GM23338 (cell line): ENCODE results near the gene NPHP4. TPM values are rescaled to one million over a fixed set of nuclear protein-coding genes. Genes with fewer than 3 reads are reported as not detected.

ENCODE experiments used
- ATAC-seq: fragments of 200-7000 bp; cut with Tn5 transposase; 3 replicates; pipeline ENCODE4 v1.9.1; 2020
- DNase-seq: peaks from one replicate; pipeline ENCODE4 v3.0.0-alpha.2; 2015; ENCODE audit warnings: low spot score
- H2AFZ ChIP-seq: fragments of 200-600 bp; sonication (generic); 2 replicates; pipeline ENCODE4 v1.8.0; 2016; ENCODE audit warnings: antibody characterized with exemption, mild to moderate bottlenecking, moderate library complexity
- H3F3A ChIP-seq: fragments of 200-600 bp; sonication (generic); replicated peaks from 2 replicates; pipeline ENCODE4 v1.8.0; 2017; ENCODE audit warnings: antibody characterized with exemption, mixed run types, low read depth
- H3K27ac ChIP-seq: fragments of 200-600 bp; sonication (generic); 2 replicates; pipeline ENCODE4 v1.6.1; 2016; ENCODE audit warnings: low read depth
- H3K27me3 ChIP-seq: fragments of 200-600 bp; sonication (generic); 2 replicates; pipeline ENCODE4 v1.8.0; 2016; ENCODE audit warnings: mild to moderate bottlenecking, mixed run types, moderate library complexity; ENCODE audit not compliant: insufficient read depth
- H3K36me3 ChIP-seq: fragments of 200-600 bp; sonication (generic); 2 replicates; pipeline ENCODE4 v1.8.0; 2016; ENCODE audit warnings: mild to moderate bottlenecking; ENCODE audit not compliant: insufficient read depth
- H3K4me1 ChIP-seq: fragments of 200-600 bp; sonication (generic); 2 replicates; pipeline ENCODE4 v1.8.0; 2016; ENCODE audit warnings: mild to moderate bottlenecking, moderate library complexity; ENCODE audit not compliant: insufficient read depth
- H3K4me2 ChIP-seq: fragments of 200-600 bp; sonication (generic); 2 replicates; pipeline ENCODE4 v1.7.1; 2017; ENCODE audit warnings: mixed run types
- H3K4me3 ChIP-seq: fragments of 200-600 bp; sonication (generic); 2 replicates; pipeline ENCODE4 v1.6.1; 2016; ENCODE audit warnings: mixed run types
- H3K79me2 ChIP-seq: fragments of 200-600 bp; sonication (generic); replicated peaks from 2 replicates; pipeline ENCODE4 v1.8.0; 2017; ENCODE audit warnings: mild to moderate bottlenecking; ENCODE audit not compliant: insufficient read depth
- H3K9me2 ChIP-seq: fragments of 200-600 bp; sonication (generic); 2 replicates; pipeline ENCODE4 v1.8.0; 2017; ENCODE audit not compliant: insufficient read depth
- H4K20me1 ChIP-seq: fragments of 200-600 bp; sonication (generic); replicated peaks from 2 replicates; pipeline ENCODE4 v1.8.0; 2017; ENCODE audit warnings: mild to moderate bottlenecking; ENCODE audit not compliant: insufficient read depth
- H3K27ac Mint-ChIP-seq: 2 replicates; pipeline ENCODE4 v1.8.0; 2020; ENCODE audit warnings: inconsistent platforms, mild to moderate bottlenecking, moderate library complexity, mixed read lengths
- H3K27me3 Mint-ChIP-seq: 3 replicates; pipeline ENCODE4 v1.8.0; 2022; ENCODE audit warnings: low read depth, mild to moderate bottlenecking, moderate library complexity, mixed read lengths, inconsistent platforms; ENCODE audit not compliant: insufficient read depth, poor library complexity
- H3K36me3 Mint-ChIP-seq: 3 replicates; pipeline ENCODE4 v1.8.0; 2021; ENCODE audit warnings: low read depth, mild to moderate bottlenecking, inconsistent platforms, moderate library complexity, mixed read lengths
- H3K4me1 Mint-ChIP-seq: 3 replicates; pipeline ENCODE4 v1.8.0; 2020; ENCODE audit warnings: mild to moderate bottlenecking, inconsistent platforms, mixed read lengths
- H3K4me3 Mint-ChIP-seq: 3 replicates; pipeline ENCODE4 v1.8.0; 2021; ENCODE audit warnings: moderate library complexity, mild to moderate bottlenecking, inconsistent platforms, mixed read lengths
- H3K9me3 Mint-ChIP-seq: 3 replicates; pipeline ENCODE4 v1.8.0; 2020; ENCODE audit warnings: moderate library complexity, mild to moderate bottlenecking, inconsistent platforms, mixed read lengths
- ETS1 ChIP-seq: IDR thresholded peaks from 2 replicates; pipeline ENCODE4 v1.6.1; 2016; ENCODE audit warnings: antibody characterized with exemption
- EZH2 ChIP-seq: fragments of 200-600 bp; sonication (generic); IDR thresholded peaks from one replicate; pipeline ENCODE4 v1.8.0; 2017; ENCODE audit warnings: antibody characterized with exemption, mild to moderate bottlenecking, low read depth; ENCODE audit not compliant: unreplicated experiment
- POLR2AphosphoS5 ChIP-seq: IDR thresholded peaks from 2 replicates; pipeline ENCODE4 v1.6.1; 2016; ENCODE audit warnings: antibody characterized with exemption, low read depth
- ZNF331 ChIP-seq: fragments of 250-450 bp; sonication (Bioruptor Pico); IDR thresholded peaks from 2 replicates; pipeline ENCODE4 v1.5.0; 2020; ENCODE audit warnings: low read depth, mild to moderate bottlenecking, moderate library complexity
- ZNF462 ChIP-seq: fragments of 250-450 bp; sonication (Bioruptor Pico); IDR thresholded peaks from 2 replicates; pipeline ENCODE4 v1.5.0; 2020; ENCODE audit warnings: mild to moderate bottlenecking, moderate library complexity
- polyA plus RNA-seq: library from polyadenylated mRNA; unstranded; fragments of >200 nt; fragmentation: Nextera tagmentation; extraction: Ambion mirVana; gene quantifications from 2 replicates; pipeline ENCODE4 v1.2.1, GENCODE V29; 2016
- total RNA-seq: library from RNA; depleted of rRNA; stranded (reverse); fragments of >200 nt; shearing (Covaris generic); gene quantifications from 2 replicates; pipeline ENCODE4 v1.2.3, GENCODE V29; 2014

NPHP4 gene
- total and polyA plus RNA-seq, 2 experiments from 2014 or later: 2.5 to 12.4 TPM

- TF ChIP-seq ZNF462 (CRISPR knock-in tag): no peak
- TF ChIP-seq ETS1: no peak
Observed at GRCh38 chr1:6014130-6014999, 22.1 kb upstream of the NPHP4 start (continued).

GRCh38 chr1:6013491-6013890 is 21.3 kb upstream of the NPHP4 start:
- ATAC-seq (no peak), DNase-seq (no peak)
- Histone ChIP-seq H3K79me2 (no peaks in the 10 kb centered on the region), H3K4me3 (no peak overlapping the region), H3K4me2 (no peak overlapping the region), H3K27ac (no peak overlapping the region), H3K27me3 (no peaks in the 10 kb centered on the region), H3K4me1 (no peaks in the 10 kb centered on the region), H3K36me3 (no peaks in the 10 kb centered on the region), H2AFZ (no peak overlapping the region), H3F3A (no peaks in the 10 kb centered on the region), H4K20me1 (no peaks in the 10 kb centered on the region), H3K9me2 (no peaks in the 10 kb centered on the region)
- peaks cover 8% of the 10 kb centered on the region for H3K27me3 Mint-ChIP-seq
- no peak overlapping the region for H3K27ac Mint-ChIP-seq
- no peak overlapping the region for H3K4me3 Mint-ChIP-seq
- TF ChIP-seq ZNF331 (CRISPR knock-in tag) (no peak), EZH2 (no peak), POLR2AphosphoS5 (no peak)
- no peaks in the 10 kb centered on the region for H3K36me3 Mint-ChIP-seq
- H3K9me3 Mint-ChIP-seq: peaks cover 3% of the 10 kb centered on the region; the same call in 1 of the 3 replicates
- no peaks in the 10 kb centered on the region; the same call in 2 of the 3 replicates for H3K4me1 Mint-ChIP-seq
